ENCODE measurements around the gene GLIS1.

- TF ChIP-seq POLR2AphosphoS5 (IDR thresholded peaks at IDR 0.05), result no peak
- TF ChIP-seq CTCF (IDR thresholded peaks at IDR 0.05; ENCODE audit: poor library complexity, severe bottlenecking), result no peak
- no peak for TF ChIP-seq MXI1 (conservative IDR thresholded peaks at IDR 0.05; ENCODE audit: poor library complexity, severe bottlenecking)
- no peak for TF ChIP-seq EZH2 (IDR thresholded peaks at IDR 0.05; ENCODE audit: borderline replicate concordance, insufficient read depth, low read length, poor library complexity, severe bottlenecking)
- TF ChIP-seq TAF1 (IDR thresholded peaks at IDR 0.05; ENCODE audit: low read depth), result no peak
These were observed 135.5 kb downstream of the GLIS1 start for GRCh38 chr1:53603431-53603830.

Data from neural cell (in vitro differentiated cells).